Erythroblast (primary cell): ENCODE data around the gene NOTCH2.

ENCODE experiments used
- GATA1 ChIP-seq: IDR thresholded peaks from 2 replicates; pipeline ENCODE4 v1.6.1; 2011; ENCODE audit warnings: low read depth, mild to moderate bottlenecking, control low read depth, low read length, moderate library complexity
- POLR2A ChIP-seq: IDR thresholded peaks from 2 replicates; pipeline ENCODE4 v1.6.1; 2011; ENCODE audit warnings: mild to moderate bottlenecking, low read length

DNA sequence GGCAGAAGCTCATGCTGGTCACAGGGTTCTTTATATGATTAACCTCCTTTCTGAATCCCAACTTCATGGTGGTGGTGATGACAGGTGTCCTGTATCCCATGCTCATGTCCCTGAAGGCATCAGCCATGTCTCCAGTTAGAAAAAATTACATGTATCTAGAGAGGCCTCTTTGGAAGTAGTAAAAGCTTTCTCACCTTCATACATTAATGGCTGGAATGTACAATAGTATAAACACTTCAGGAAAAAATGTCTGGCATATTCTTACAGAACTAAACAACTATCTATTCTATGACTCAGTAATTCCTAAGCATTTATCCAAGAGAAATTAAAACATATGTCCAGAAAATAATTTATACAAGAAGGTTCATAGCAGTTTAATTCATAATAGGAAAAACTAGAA, 207.2 kb downstream of the NOTCH2 start:
- TF ChIP-seq POLR2A (no peak), GATA1 (no peak)
